Peyer's patch (tissue), 4 donors: ENCODE results near the gene CHPT1. TPM values are rescaled to one million over a fixed set of nuclear protein-coding genes. Genes with fewer than 3 reads are reported as not detected.
"Not testable (repeated sequence)": the region's sequence is repeated elsewhere in the genome, so short reads cannot be mapped to it uniquely, and the experiment has no call there.

Experiments
- DNase-seq, 3 donors: peaks; one replicate each; pipeline ENCODE4 v3.0.0-alpha.2; 2017 to 2019
- H3K27ac ChIP-seq, 4 donors: fragments of 200-600 bp; sonication (generic); one replicate each; pipeline ENCODE4 v1.5.1; 2016 to 2019
- H3K27me3 ChIP-seq, 2 donors: fragments of 200-600 bp; sonication (generic); one replicate each; pipeline ENCODE4 v1.5.1; 2019
- H3K36me3 ChIP-seq, 3 donors: fragments of 200-600 bp; sonication (generic); one replicate each; pipeline ENCODE4 v1.5.1; 2016 to 2019
- H3K4me1 ChIP-seq, 4 donors: fragments of 200-600 bp; sonication (generic); one replicate each; pipeline ENCODE4 v1.5.1; 2016 to 2019
- H3K4me3 ChIP-seq, 4 donors: fragments of 200-600 bp; sonication (generic); 1 replicate in 3 of 4; 2 replicates in 1 of 4; pipeline ENCODE4 v1.5.1; 2016 to 2019; ENCODE audit warnings: mild to moderate bottlenecking in 1 of 4
- H3K9me3 ChIP-seq, 4 donors: fragments of 200-600 bp; sonication (generic); one replicate each; pipeline ENCODE4 v1.5.1; 2016 to 2019; ENCODE audit warnings: mild to moderate bottlenecking in 1 of 4
- POLR2A ChIP-seq, 2 donors: fragments of 450-650 bp; IDR thresholded peaks; one replicate each; pipeline ENCODE4 v1.5.1; 2017; ENCODE audit warnings: antibody characterized with exemption in 2 of 2, mild to moderate bottlenecking in 2 of 2, moderate library complexity in 2 of 2
- total RNA-seq, 4 donors: library from RNA; depleted of rRNA; stranded (reverse); fragments of >200 nt; gene quantifications; one replicate each; pipeline ENCODE4 v1.1.0, GENCODE V29; 2016
- TF ChIP-seq, protein P1 (sequence below), 6 experiments: fragments of 450-650 bp in 4 of 6; fragments of 200-600 bp in 2 of 6; sonication (generic) in 1 of 6; IDR thresholded peaks; one replicate each; pipeline ENCODE4 v1.5.1; 2017 to 2019; ENCODE audit warnings: antibody characterized with exemption in 6 of 6, mild to moderate bottlenecking in 3 of 6, moderate library complexity in 1 of 6

Gene CHPT1
- total RNA-seq, 4 donors from 2014 or later, result 78.4 to 471 (median 359) TPM

DNA sequence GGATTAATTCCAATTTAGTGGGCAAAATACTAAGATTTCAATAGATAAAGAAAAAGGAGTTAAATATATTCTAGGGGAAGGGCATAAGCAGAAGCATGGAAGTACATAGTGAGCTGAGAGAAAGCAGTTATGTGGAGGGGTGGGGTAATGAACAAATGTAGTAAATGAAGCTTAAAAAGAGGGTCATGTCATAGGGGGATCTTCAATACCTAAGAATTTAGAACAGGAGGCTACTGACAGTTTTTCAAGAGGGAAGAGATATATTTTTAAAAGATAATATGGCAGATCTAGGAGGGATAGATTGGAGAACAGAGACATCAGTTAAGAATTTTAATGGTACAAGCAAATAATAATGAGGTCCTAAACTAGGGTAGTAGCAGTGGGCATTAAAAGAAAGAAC, 32.4 kb downstream of the CHPT1 start:
- no peak for TF ChIP-seq POLR2A (IDR thresholded peaks at IDR 0.05)
- TF ChIP-seq, protein P1, sequence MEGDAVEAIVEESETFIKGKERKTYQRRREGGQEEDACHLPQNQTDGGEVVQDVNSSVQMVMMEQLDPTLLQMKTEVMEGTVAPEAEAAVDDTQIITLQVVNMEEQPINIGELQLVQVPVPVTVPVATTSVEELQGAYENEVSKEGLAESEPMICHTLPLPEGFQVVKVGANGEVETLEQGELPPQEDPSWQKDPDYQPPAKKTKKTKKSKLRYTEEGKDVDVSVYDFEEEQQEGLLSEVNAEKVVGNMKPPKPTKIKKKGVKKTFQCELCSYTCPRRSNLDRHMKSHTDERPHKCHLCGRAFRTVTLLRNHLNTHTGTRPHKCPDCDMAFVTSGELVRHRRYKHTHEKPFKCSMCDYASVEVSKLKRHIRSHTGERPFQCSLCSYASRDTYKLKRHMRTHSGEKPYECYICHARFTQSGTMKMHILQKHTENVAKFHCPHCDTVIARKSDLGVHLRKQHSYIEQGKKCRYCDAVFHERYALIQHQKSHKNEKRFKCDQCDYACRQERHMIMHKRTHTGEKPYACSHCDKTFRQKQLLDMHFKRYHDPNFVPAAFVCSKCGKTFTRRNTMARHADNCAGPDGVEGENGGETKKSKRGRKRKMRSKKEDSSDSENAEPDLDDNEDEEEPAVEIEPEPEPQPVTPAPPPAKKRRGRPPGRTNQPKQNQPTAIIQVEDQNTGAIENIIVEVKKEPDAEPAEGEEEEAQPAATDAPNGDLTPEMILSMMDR (IDR thresholded peaks at IDR 0.05), result no peak
- Histone ChIP-seq H3K9me3 (no peaks in the 10 kb centered on the region), H3K36me3 (peaks cover 0 to 71% (median 0%) of the 10 kb centered on the region in 3 donors), H3K27me3 (no peaks in the 10 kb centered on the region), H3K4me1 (no peaks in the 10 kb centered on the region), H3K27ac (no peak overlapping the region), H3K4me3 (no peak overlapping the region)
- no peak for DNase-seq

DNA sequence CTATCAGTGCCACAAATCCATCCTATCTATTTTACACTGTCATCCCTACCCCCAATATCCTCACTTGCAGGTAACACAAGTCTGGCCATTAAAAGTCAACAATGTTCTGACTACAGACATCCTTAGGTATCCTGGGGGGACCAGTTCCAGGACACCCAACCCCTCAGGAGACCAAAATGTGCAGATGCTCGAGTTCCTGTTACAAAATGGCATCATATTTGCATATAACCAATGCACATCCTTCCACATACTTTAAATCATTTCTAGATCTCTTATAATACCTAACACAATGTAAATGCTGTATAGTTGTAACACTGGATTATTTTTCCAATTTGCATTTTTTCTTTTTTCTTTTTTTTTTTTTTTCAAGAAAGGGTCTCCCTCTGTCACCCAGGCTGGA, 34.9 kb downstream of the CHPT1 start:
- no peak overlapping the region for H3K4me3 ChIP-seq
- no peaks in the 10 kb centered on the region for H3K4me1 ChIP-seq
- no peaks in the 10 kb centered on the region for H3K9me3 ChIP-seq
- H3K27me3 ChIP-seq, result no peaks in the 10 kb centered on the region
- TF ChIP-seq POLR2A (IDR thresholded peaks at IDR 0.05), result no peak
- TF ChIP-seq, protein P1 (IDR thresholded peaks at IDR 0.05), result no peak
- DNase-seq, result no peak
- H3K36me3 ChIP-seq, result peaks cover 0 to 51% (median 0%) of the 10 kb centered on the region in 3 donors
- no peak overlapping the region for H3K27ac ChIP-seq

DNA sequence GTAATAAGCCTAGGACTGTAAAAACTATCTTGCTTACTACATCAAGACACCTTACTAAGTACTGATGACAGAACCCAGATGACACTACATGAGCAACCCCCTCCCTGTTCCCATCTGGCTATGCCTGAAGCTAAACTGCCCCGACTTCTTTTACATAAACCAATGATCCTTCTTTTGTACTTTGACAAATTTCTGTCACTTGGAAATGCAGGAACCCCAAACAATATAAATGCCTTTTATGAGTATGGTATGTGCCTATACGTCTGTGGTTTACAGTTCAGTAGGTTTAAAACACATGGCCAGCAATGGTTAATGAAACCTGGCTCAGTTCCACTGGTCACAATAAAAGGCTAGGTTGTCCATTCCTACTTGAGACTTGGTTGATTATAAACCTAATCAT, 35.7 kb downstream of the CHPT1 start:
- peaks cover 0 to 51% (median 0%) of the 10 kb centered on the region in 3 donors for H3K36me3 ChIP-seq
- TF ChIP-seq POLR2A (IDR thresholded peaks at IDR 0.05), result no peak

DNA sequence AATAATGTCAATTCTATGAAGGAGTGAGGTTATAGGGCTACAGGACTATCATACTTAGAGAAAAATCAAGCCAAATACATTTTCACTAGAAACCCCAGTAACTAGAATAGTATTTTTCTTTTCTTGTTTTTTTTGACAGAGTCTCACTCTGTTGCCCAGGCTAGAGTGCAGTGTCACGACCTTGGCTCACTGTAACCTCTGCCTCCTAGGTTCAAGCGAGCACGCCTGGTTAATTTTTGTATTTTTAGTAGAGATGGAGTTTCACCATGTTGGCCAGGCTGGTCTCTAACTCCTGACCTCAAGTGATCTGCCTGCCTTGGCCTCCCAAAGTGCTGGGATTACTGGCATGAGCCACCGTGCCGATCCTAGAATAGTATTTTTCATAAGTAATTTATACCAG, 37.0 kb downstream of the CHPT1 start:
- DNase-seq, H3K4me1 ChIP-seq, H3K27me3 ChIP-seq, H3K9me3 ChIP-seq, H3K4me3 ChIP-seq, H3K27ac ChIP-seq: not testable (repeated sequence)
- H3K36me3 ChIP-seq, result peaks cover 0 to 53% (median 2%) of the 10 kb centered on the region in 3 donors

More for the DNA sequence above, 35.7 kb downstream of the CHPT1 start:
- DNase-seq, result no peak
- no peak overlapping the region for H3K4me3 ChIP-seq
- H3K4me1 ChIP-seq, result no peaks in the 10 kb centered on the region
- no peak overlapping the region for H3K27ac ChIP-seq
- H3K9me3 ChIP-seq, result no peaks in the 10 kb centered on the region
- H3K27me3 ChIP-seq, result no peaks in the 10 kb centered on the region

DNA sequence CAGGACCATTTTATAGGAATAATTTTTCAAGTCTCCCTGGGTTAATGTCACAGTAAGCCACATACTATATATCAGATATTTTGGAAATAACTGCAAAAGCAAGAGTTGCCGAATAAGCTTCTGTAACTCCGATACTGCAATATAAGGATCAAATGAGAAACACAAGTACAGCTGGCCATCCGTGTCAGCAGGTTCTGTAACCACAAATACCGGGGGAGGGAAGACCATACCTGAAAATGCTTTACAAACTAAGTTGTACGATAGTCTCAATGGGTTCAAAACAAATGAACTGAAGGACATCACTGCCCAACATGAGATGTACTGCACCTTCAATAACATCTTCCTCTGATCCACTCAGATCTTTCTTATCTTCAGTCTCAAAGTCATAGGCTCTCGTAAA, 40.0 kb downstream of the CHPT1 start:
- no peak for TF ChIP-seq POLR2A (IDR thresholded peaks at IDR 0.05)
- TF ChIP-seq, protein P1 (IDR thresholded peaks at IDR 0.05), result no peak
- peaks cover 0 to 60% (median 2%) of the 10 kb centered on the region in 3 donors for H3K36me3 ChIP-seq
- H3K27ac ChIP-seq, result no peak overlapping the region
- H3K4me3 ChIP-seq, result no peak overlapping the region
- no peaks in the 10 kb centered on the region for H3K27me3 ChIP-seq
- no peaks in the 10 kb centered on the region for H3K4me1 ChIP-seq
- DNase-seq, result no peak
- no peaks in the 10 kb centered on the region for H3K9me3 ChIP-seq

DNA sequence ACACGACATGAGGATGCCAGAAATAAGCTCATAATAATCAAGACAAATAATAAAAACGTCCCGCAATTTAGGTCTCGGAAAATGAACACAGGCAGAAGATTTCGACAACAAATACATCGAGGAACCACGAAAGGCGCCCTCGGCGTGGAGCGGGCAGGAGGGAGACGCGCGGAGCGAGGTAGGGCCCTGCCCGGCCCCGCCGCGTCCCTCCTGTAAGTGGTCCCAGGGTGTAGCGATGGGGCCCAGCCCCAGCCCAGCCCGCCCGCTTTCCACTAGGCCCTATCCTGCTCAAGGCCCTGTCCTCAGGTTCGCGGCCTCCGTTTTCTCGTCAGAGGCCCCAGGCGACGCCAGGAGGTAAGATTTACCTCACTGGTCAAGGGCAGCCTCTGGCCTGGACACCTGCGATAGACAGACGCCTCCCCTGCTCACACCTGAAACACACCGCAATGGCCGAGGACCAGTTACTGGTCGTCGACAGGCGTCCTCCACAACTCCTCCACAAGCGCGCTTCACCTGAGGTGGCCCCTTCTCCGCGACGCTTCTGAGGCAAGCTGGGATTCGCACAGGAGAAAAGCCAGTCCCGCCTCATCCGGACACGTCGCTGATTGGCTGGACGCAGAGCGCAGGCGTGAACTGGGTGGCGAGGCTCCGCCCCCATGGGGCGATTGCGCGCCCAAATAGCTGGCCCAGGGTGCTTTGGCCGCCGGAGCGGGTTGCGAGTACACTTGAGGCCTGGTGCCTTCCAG, 41.7 kb downstream of the CHPT1 start, which contains the start of gene SYCP3:
TSS of gene SYCP3 (minus strand) at position 543 of the 746 bp plus-strand sequence. CDS start 1,527 bp downstream, outside the sequence.
- Histone ChIP-seq H3K4me3 (no peak within 1 kb of the TSS), H3K36me3 (peaks cover 0 to 69% (median 2%) of the 10 kb centered on the region in 3 donors), H3K27ac (no peak within 1 kb of the TSS), H3K9me3 (no peaks in the 10 kb centered on the region), H3K27me3 (no peaks in the 10 kb centered on the region), H3K4me1 (no peaks in the 10 kb centered on the region)
- TF ChIP-seq, protein P1 (IDR thresholded peaks at IDR 0.05), result no peak
- TF ChIP-seq POLR2A (IDR thresholded peaks at IDR 0.05), result no peak
- no peak for DNase-seq
